Activated B cell treated with CpG ODN at 0.5 μM for 24 hours (primary cell): ENCODE results near the gene EPHA6. TPM values are rescaled to one million over a fixed set of nuclear protein-coding genes. Genes with fewer than 3 reads are reported as not detected.

Experiments
- ATAC-seq: fragments of 200-7000 bp; cut with Tn5 transposase; one replicate; pipeline ENCODE4 v1.10.0; 2021; ENCODE audit warnings: low read depth, mild to moderate bottlenecking, moderate library complexity
- CTCF ChIA-PET: fragments of 350-600 bp; sonication (Branson Sonifier 250); formaldehyde crosslinking; loops from one replicate; lab custom pipeline; 2021; ENCODE audit warnings: antibody characterized with exemption; lab: Charles Lee
- POLR2A ChIA-PET: fragments of 350-600 bp; sonication (Branson Sonifier 250); formaldehyde crosslinking; loops from one replicate; lab custom pipeline; 2021; ENCODE audit warnings: antibody characterized with exemption; lab: Charles Lee
- DNase-seq: peaks from one replicate; pipeline ENCODE4 v3.0.0; 2022
- H3K27ac Mint-ChIP-seq: one replicate; pipeline ENCODE4 v1.8.0; 2020; ENCODE audit warnings: mixed read lengths
- H3K27me3 Mint-ChIP-seq: one replicate; pipeline ENCODE4 v1.8.0; 2021; ENCODE audit warnings: mixed read lengths
- H3K36me3 Mint-ChIP-seq: one replicate; pipeline ENCODE4 v1.8.0; 2021; ENCODE audit warnings: low read depth, mixed read lengths
- H3K4me1 Mint-ChIP-seq: one replicate; pipeline ENCODE4 v1.8.0; 2021; ENCODE audit warnings: mixed read lengths
- H3K4me3 Mint-ChIP-seq: one replicate; pipeline ENCODE4 v1.8.0; 2020; ENCODE audit warnings: mild to moderate bottlenecking, mixed read lengths
- H3K9me3 Mint-ChIP-seq: one replicate; pipeline ENCODE4 v1.8.0; 2020; ENCODE audit warnings: mixed read lengths
- intact Hi-C: fragments of 100-400 bp; cut with micrococcal nuclease; formaldehyde crosslinking; loops from one replicate; pipeline ENCODE4 v1.15.1; 2024
- total RNA-seq: library from RNA; stranded (reverse); gene quantifications from 2 replicates; pipeline ENCODE4 v1.2.3, GENCODE V29; 2022
- TF ChIP-seq, protein P1 (sequence below): fragments of 200-600 bp; IDR thresholded peaks from one replicate; pipeline ENCODE4 v1.8.0; 2022; ENCODE audit warnings: antibody characterized with exemption, mild to moderate bottlenecking

EPHA6 gene
- total RNA-seq, 1 donor from 2014 or later: not detected

DNA sequence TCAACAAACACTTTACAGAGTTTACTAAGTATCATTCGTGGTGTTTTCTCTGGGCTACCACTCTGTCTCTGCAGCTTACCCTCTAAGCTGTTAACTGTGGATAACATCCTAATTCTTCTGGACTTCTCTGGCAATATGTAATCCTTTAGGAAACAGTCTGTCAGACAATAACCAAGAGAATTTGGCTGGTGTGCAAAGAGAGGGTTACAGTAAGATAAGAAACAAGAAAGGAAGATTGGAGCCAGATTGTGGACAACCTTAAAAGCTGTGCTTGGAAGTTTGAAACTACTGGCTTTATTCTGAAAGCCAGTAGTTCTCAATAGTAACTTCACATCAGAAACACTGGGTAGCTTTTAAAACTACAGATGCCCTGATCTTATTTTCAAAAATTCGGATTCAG lies 950.9 kb downstream of the EPHA6 start:
- Mint-ChIP-seq H3K4me1 (peaks cover 23% of the 10 kb centered on the region), H3K27me3 (no peaks in the 10 kb centered on the region), H3K36me3 (peaks cover 19% of the 10 kb centered on the region), H3K4me3 (peak overlapping the region; percentile 99), H3K9me3 (no peaks in the 10 kb centered on the region), H3K27ac (no peak overlapping the region)
- ATAC-seq: no peak
- intact Hi-C loops: loop anchor here (2.0 kb wide), 1 partner anchor 1137 kb away; no protein-coding TSS in a partner anchor
- CTCF ChIA-PET: interaction anchor here (1.5 kb wide), 1 partner anchor 274 kb away, joined by 4 read pairs; no protein-coding TSS in a partner anchor
- POLR2A ChIA-PET: interaction anchor here (1.4 kb wide), 1 partner anchor 757 kb away, joined by 11 read pairs; the partner anchor contains the start of gene CLDND1
- no peak for DNase-seq
- TF ChIP-seq, protein P1, sequence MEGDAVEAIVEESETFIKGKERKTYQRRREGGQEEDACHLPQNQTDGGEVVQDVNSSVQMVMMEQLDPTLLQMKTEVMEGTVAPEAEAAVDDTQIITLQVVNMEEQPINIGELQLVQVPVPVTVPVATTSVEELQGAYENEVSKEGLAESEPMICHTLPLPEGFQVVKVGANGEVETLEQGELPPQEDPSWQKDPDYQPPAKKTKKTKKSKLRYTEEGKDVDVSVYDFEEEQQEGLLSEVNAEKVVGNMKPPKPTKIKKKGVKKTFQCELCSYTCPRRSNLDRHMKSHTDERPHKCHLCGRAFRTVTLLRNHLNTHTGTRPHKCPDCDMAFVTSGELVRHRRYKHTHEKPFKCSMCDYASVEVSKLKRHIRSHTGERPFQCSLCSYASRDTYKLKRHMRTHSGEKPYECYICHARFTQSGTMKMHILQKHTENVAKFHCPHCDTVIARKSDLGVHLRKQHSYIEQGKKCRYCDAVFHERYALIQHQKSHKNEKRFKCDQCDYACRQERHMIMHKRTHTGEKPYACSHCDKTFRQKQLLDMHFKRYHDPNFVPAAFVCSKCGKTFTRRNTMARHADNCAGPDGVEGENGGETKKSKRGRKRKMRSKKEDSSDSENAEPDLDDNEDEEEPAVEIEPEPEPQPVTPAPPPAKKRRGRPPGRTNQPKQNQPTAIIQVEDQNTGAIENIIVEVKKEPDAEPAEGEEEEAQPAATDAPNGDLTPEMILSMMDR: no peak

DNA sequence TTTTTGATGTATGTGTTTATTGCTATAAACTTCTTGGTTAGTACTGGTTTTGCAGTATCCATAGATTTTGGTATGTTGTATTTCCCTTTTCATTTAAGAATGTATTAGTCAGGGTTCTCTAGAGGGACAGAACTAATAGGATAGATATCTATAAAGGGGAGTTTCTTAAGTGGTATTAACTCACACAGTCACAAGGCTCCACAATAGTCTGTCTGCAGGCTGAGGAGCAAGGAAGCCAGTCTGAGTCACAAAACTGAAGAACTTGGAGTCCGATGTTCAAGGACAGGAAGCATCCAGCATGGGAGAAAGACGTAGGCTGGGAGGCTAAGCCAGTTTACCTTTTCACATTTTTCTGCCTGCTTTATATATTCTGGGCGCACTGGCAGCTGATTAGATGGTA lies 958.5 kb downstream of the EPHA6 start:
- POLR2A ChIA-PET: no interaction called here
- TF ChIP-seq, protein P1: no peak
- CTCF ChIA-PET: no interaction called here
- H3K27ac Mint-ChIP-seq: no peak overlapping the region
- no peak for DNase-seq
- H3K9me3 Mint-ChIP-seq: no peaks in the 10 kb centered on the region
- no peak overlapping the region for H3K4me3 Mint-ChIP-seq
- H3K27me3 Mint-ChIP-seq: no peaks in the 10 kb centered on the region
- H3K4me1 Mint-ChIP-seq: no peaks in the 10 kb centered on the region
- intact Hi-C loops: no loop called here
- no peak for ATAC-seq
- peaks cover 48% of the 10 kb centered on the region for H3K36me3 Mint-ChIP-seq

- ATAC-seq: no peak
- peaks cover 24% of the 10 kb centered on the region for H3K36me3 Mint-ChIP-seq
- TF ChIP-seq, protein P1: no peak
- H3K4me1 Mint-ChIP-seq: no peaks in the 10 kb centered on the region
- CTCF ChIA-PET: interaction anchor here (1.0 to 1.3 kb wide), 2 partner anchors 243 to 245 kb away, joined by 3 to 4 read pairs; no protein-coding TSS in a partner anchor
- intact Hi-C loops: no loop called here
- no peak overlapping the region for H3K27ac Mint-ChIP-seq
- no peaks in the 10 kb centered on the region for H3K27me3 Mint-ChIP-seq
- DNase-seq: no peak
- no peaks in the 10 kb centered on the region for H3K9me3 Mint-ChIP-seq
- no peak overlapping the region for H3K4me3 Mint-ChIP-seq
- POLR2A ChIA-PET: no interaction called here
Measured at GRCh38 chr3:97778152-97778551, 963.8 kb downstream of the EPHA6 start.

DNA sequence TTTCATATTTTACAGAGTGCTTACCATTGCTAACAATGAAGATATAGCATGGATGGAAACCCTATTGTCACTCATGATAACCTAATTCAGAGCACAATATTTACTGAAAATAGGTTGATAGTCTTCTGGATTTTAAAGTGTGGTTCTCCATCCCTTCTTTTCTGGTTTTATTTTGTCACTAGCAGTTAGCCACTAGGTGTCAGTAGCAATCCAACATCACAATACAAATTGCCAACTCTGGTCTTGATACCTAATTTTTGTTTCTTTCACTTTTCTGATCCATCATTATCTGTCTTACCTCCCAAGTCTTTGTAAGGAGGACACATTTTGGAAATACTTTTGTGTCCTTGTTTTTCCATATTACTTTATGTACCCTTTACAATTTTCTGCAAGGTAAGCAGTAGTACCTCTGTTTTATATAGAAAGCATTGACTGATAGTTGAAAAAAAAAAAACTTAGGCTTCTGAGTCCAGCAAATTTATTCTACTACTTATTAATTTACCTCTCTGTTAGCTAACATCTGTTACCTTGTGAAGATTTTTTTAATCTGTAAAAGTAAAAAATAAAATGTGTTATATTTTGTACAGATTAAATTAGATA lies 979.1 kb downstream of the EPHA6 start:
- Mint-ChIP-seq H3K27me3 (no peaks in the 10 kb centered on the region), H3K36me3 (no peaks in the 10 kb centered on the region), H3K4me1 (no peaks in the 10 kb centered on the region), H3K4me3 (no peak overlapping the region), H3K27ac (no peak overlapping the region), H3K9me3 (no peaks in the 10 kb centered on the region)
- ATAC-seq: no peak
- intact Hi-C loops: loop anchor here (1.0 to 10.0 kb wide), 4 partner anchors 29 to 1019 kb away; partner anchors contain the start of gene CRYBG3
- ChIA-PET CTCF (interaction anchor here (0.7 to 4.8 kb wide), 7 partner anchors 11 to 767 kb away, joined by 3 to 65 read pairs (median 4); no protein-coding TSS in a partner anchor), POLR2A (no interaction called here)
- TF ChIP-seq, protein P1: no peak
- no peak for DNase-seq

DNA sequence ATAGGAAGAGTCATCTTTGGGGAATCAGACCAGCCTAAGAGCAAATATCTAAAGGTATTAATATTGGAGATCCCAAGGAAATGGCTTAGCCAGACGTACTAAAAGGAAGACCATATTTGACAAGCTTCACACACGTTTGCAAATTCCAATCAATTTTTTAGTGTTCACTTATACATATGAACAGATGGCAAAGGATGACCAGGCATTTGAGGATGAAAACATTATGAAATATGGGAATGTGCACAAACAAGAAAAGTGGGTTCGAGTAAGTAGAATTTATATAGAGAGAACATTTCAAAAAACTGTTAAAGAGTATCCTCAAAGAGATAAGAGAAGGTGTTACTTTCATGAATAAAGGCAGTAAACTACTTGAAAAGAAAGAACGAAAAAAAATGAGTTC lies 981.6 kb downstream of the EPHA6 start:
- Mint-ChIP-seq H3K4me3 (no peak overlapping the region), H3K9me3 (no peaks in the 10 kb centered on the region), H3K4me1 (no peaks in the 10 kb centered on the region), H3K27me3 (no peaks in the 10 kb centered on the region), H3K36me3 (peaks cover 2% of the 10 kb centered on the region), H3K27ac (no peak overlapping the region)
- intact Hi-C loops: loop anchor here (10.0 kb wide), 1 partner anchor 539 kb away; no protein-coding TSS in a partner anchor
- ChIA-PET POLR2A (no interaction called here), CTCF (interaction anchor here (4.8 kb wide), 1 partner anchor 226 kb away, joined by 65 read pairs; no protein-coding TSS in a partner anchor)
- TF ChIP-seq, protein P1: no peak
- ATAC-seq (no peak), DNase-seq (no peak)
